Endothelial cell of umbilical vein (primary cell): ENCODE measurements around the gene GIMAP7. TPM values are rescaled to one million over a fixed set of nuclear protein-coding genes. Genes with fewer than 3 reads are reported as not detected.
"Not testable (repeated sequence)": the region's sequence is repeated elsewhere in the genome, so short reads cannot be mapped to it uniquely, and the experiment has no call there.

ENCODE experiments used
- BruUV-seq: library from RNA; stranded (reverse); fragments of 400-500 nt; replicated peaks from 2 replicates; lab custom pipeline; 2021; lab: Mats Ljungman, UMichigan
- CTCF ChIA-PET: fragments of 300-600, 350-600 bp; sonication (Branson Sonifier 250); formaldehyde crosslinking; loops from one replicate; lab custom pipeline; 2021; ENCODE audit warnings: antibody characterized with exemption, inconsistent platforms; lab: Charles Lee
- POLR2A ChIA-PET: fragments of 300-600, 350-600 bp; sonication (Branson Sonifier 250); formaldehyde crosslinking; loops from one replicate; lab custom pipeline; 2021; ENCODE audit warnings: antibody characterized with exemption, inconsistent platforms; lab: Charles Lee
- DNase-seq: peaks from one replicate; pipeline ENCODE4 v3.0.0-alpha.2; 2011; ENCODE audit warnings: low read depth, low spot score
- FAIRE-seq: peaks from 2 replicates; lab custom pipeline; 2011; peaks lifted over from hg19 to GRCh38; lab: Jason Lieb, UNC
- H2AFZ ChIP-seq: 2 replicates; pipeline ENCODE4 v1.6.0; 2012; ENCODE audit warnings: low read depth, low read length, control low read depth, inconsistent platforms
- H3K27ac ChIP-seq: 2 replicates; pipeline ENCODE4 v1.5.1; 2011; ENCODE audit warnings: low read depth, mild to moderate bottlenecking, control low read depth, low read length, moderate library complexity; ENCODE audit not compliant: insufficient read depth
- H3K27me3 ChIP-seq, 2 experiments: 2 replicates each; pipeline versions ENCODE4 v1.6.0 to v1.6.1; 2011; ENCODE audit warnings: low read length in 2 of 2, mixed read lengths in 1 of 2; ENCODE audit not compliant: control insufficient read depth in 2 of 2, insufficient read depth in 2 of 2
- H3K36me3 ChIP-seq, 2 experiments: 2 replicates in 1 of 2; 3 replicates in 1 of 2; pipeline ENCODE4 v1.5.1; 2011; ENCODE audit warnings: low read length in 2 of 2, mild to moderate bottlenecking in 1 of 2, moderate library complexity in 1 of 2; ENCODE audit not compliant: control insufficient read depth in 2 of 2, insufficient read depth in 2 of 2; ENCODE audit errors: extremely low read depth in 1 of 2
- H3K4me1 ChIP-seq: 3 replicates; pipeline ENCODE4 v1.5.1; 2011; ENCODE audit warnings: mild to moderate bottlenecking, low read length; ENCODE audit not compliant: control insufficient read depth, insufficient read depth; ENCODE audit errors: extremely low read depth
- H3K4me2 ChIP-seq: 2 replicates; pipeline ENCODE4 v1.6.1; 2011; ENCODE audit warnings: low read length, control low read depth, mixed read lengths; ENCODE audit not compliant: insufficient read depth
- H3K4me3 ChIP-seq, 3 experiments: fragments of 200-600 bp in 1 of 3; sonication (generic), shearing (Covaris generic) in 1 of 3; replicated peaks in 1 of 3; 2 replicates each; pipeline ENCODE4 v1.5.1; 2011 to 2016; ENCODE audit warnings: control low read depth in 3 of 3, low read length in 3 of 3, mild to moderate bottlenecking in 2 of 3, inconsistent platforms in 1 of 3, low read depth in 1 of 3, moderate library complexity in 1 of 3; ENCODE audit not compliant: insufficient read depth in 1 of 3
- H3K79me2 ChIP-seq: 2 replicates; pipeline ENCODE4 v1.6.0; 2012; ENCODE audit warnings: low read length, inconsistent platforms; ENCODE audit not compliant: control insufficient read depth, insufficient read depth
- H3K9ac ChIP-seq: replicated peaks from 2 replicates; pipeline ENCODE3; 2011; ENCODE audit warnings: low read length, control low read depth; ENCODE audit not compliant: insufficient read depth; ENCODE audit errors: extremely low read depth
- H3K9me1 ChIP-seq: replicated peaks from 3 replicates; pipeline ENCODE4 v1.6.0; 2011; ENCODE audit warnings: mild to moderate bottlenecking, low read length; ENCODE audit not compliant: control insufficient read depth, insufficient read depth; ENCODE audit errors: extremely low read depth
- H3K9me3 ChIP-seq: replicated peaks from 2 replicates; pipeline ENCODE4 v1.5.1; 2012; ENCODE audit warnings: low read length, inconsistent platforms; ENCODE audit not compliant: control insufficient read depth, insufficient read depth
- H4K20me1 ChIP-seq: replicated peaks from 2 replicates; pipeline ENCODE3; 2011; ENCODE audit warnings: mild to moderate bottlenecking, low read length; ENCODE audit not compliant: control insufficient read depth, insufficient read depth; ENCODE audit errors: extremely low read depth
- EZH2 ChIP-seq: IDR thresholded peaks from 2 replicates; pipeline ENCODE4 v1.6.1; 2012; ENCODE audit warnings: borderline replicate concordance, low read depth, mild to moderate bottlenecking, moderate library complexity, low read length, inconsistent platforms; ENCODE audit not compliant: severe bottlenecking
- FOS ChIP-seq: IDR thresholded peaks from 2 replicates; pipeline ENCODE4 v1.6.1; 2011; ENCODE audit warnings: mild to moderate bottlenecking, low read length, moderate library complexity, borderline replicate concordance; ENCODE audit not compliant: insufficient read depth
- GATA2 ChIP-seq: IDR thresholded peaks from 2 replicates; pipeline ENCODE4 v1.7.0; 2011; ENCODE audit warnings: low read depth, mild to moderate bottlenecking, moderate library complexity, mixed read lengths, low read length; ENCODE audit not compliant: insufficient read length, insufficient read depth
- JUN ChIP-seq: IDR thresholded peaks from 2 replicates; pipeline ENCODE4 v1.6.1; 2011; ENCODE audit warnings: borderline replicate concordance, low read depth; ENCODE audit not compliant: insufficient read length, insufficient read depth
- MYC ChIP-seq: IDR thresholded peaks from one replicate; pipeline ENCODE4 v1.6.1; 2011; ENCODE audit warnings: mild to moderate bottlenecking, low read depth, low read length
- POLR2A ChIP-seq: IDR thresholded peaks from 2 replicates; pipeline ENCODE4 v1.6.1; 2012; ENCODE audit warnings: low read depth, mild to moderate bottlenecking, control low read depth, low read length
- POLR2AphosphoS5 ChIP-seq: IDR thresholded peaks from 2 replicates; pipeline ENCODE4 v1.6.1; 2012; ENCODE audit warnings: low read depth, mild to moderate bottlenecking, control low read depth, low read length, moderate library complexity; ENCODE audit not compliant: insufficient read depth
- dilution Hi-C: fragments of 300-500 bp; cut with MboI; formaldehyde crosslinking; loops from one replicate; pipeline ENCODE4 v1.15.0; 2019; ENCODE audit warnings: low sequenced_read_pairs; ENCODE audit not compliant: extremely low pct_ligation_motif_present
- intact Hi-C: fragments of 100-400 bp; cut with micrococcal nuclease; formaldehyde crosslinking; loops from one replicate; pipeline ENCODE4 v1.10.0; 2022
- polyA plus RNA-seq, 4 experiments: library from polyadenylated mRNA; depleted of rRNA in 3 of 4; stranded (reverse) in 3 of 4; unstranded in 1 of 4; fragments of >200 nt; gene quantifications; 2 replicates each; pipeline versions ENCODE4 v1.2.1 to v1.2.3, GENCODE V29; 2011 to 2012; ENCODE audit warnings: missing spikeins in 1 of 4
- total RNA-seq: library from RNA; stranded (reverse); gene quantifications from 2 replicates; pipeline ENCODE4 v1.2.3, GENCODE V29; 2021
- TF ChIP-seq, protein P1 (sequence below), 2 donors: IDR thresholded peaks; 1 replicate in 1 of 2; 2 replicates in 1 of 2; pipeline ENCODE4 v1.5.1; 2011; ENCODE audit warnings: low read length in 2 of 2, mild to moderate bottlenecking in 2 of 2, moderate library complexity in 2 of 2, control low read depth in 1 of 2, inconsistent platforms in 1 of 2, low read depth in 1 of 2; ENCODE audit not compliant: insufficient read depth in 1 of 2; ENCODE audit errors: extremely low read depth in 1 of 2
- TF ChIP-seq, protein P2 (sequence below): IDR thresholded peaks from 2 replicates; pipeline ENCODE4 v1.6.1; 2011; ENCODE audit not compliant: insufficient read depth, insufficient read length

Gene GIMAP7
- total and polyA plus RNA-seq, 2 donors (not counting 3 experiments of a cell fraction or from before 2014, with no cell fraction given) = 42.4 to 43.4 TPM

DNA sequence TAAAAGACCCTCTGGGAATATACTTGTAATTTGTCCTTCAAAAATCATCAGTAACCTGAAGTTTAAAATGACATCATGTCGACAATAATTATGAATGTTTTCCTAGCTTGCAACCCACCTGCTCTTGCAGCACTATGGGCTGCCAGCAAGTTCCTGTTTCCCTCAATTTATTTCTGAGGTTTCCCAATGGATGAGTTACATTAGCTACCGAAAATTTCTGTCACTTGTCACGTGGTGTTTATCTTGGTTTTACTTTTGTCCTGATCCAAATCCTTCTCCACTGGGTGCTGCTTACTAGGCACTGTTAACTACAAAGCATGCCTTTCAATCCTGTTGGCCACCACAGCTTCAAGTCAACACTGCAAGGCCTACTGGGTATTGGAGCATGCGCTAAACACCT, 32.8 kb upstream of the GIMAP7 start:
- DNase-seq = peak; percentile 16
- H2AFZ ChIP-seq = no peak overlapping the region
- BruUV-seq = no TSS peak
- no peaks in the 10 kb centered on the region for H3K27me3 ChIP-seq
- no peak overlapping the region for H3K4me3 ChIP-seq
- no peak overlapping the region for H3K4me2 ChIP-seq
- POLR2A ChIA-PET = no interaction called here
- no peak for TF ChIP-seq JUN
- TF ChIP-seq POLR2A = no peak
- TF ChIP-seq MYC = no peak
- TF ChIP-seq POLR2AphosphoS5 = no peak
- TF ChIP-seq, protein P1, sequence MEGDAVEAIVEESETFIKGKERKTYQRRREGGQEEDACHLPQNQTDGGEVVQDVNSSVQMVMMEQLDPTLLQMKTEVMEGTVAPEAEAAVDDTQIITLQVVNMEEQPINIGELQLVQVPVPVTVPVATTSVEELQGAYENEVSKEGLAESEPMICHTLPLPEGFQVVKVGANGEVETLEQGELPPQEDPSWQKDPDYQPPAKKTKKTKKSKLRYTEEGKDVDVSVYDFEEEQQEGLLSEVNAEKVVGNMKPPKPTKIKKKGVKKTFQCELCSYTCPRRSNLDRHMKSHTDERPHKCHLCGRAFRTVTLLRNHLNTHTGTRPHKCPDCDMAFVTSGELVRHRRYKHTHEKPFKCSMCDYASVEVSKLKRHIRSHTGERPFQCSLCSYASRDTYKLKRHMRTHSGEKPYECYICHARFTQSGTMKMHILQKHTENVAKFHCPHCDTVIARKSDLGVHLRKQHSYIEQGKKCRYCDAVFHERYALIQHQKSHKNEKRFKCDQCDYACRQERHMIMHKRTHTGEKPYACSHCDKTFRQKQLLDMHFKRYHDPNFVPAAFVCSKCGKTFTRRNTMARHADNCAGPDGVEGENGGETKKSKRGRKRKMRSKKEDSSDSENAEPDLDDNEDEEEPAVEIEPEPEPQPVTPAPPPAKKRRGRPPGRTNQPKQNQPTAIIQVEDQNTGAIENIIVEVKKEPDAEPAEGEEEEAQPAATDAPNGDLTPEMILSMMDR (IDR thresholded peaks at IDR 0.05; ENCODE audit: extremely low read depth in 1 of 2, insufficient read depth in 1 of 2, low read depth in 1 of 2, low read length in 2 of 2) = no peak
- TF ChIP-seq GATA2 = no peak
- TF ChIP-seq, protein P2, sequence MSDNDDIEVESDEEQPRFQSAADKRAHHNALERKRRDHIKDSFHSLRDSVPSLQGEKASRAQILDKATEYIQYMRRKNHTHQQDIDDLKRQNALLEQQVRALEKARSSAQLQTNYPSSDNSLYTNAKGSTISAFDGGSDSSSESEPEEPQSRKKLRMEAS = no peak
- no peak for TF ChIP-seq EZH2
- no peak for TF ChIP-seq FOS
- H3K9me1 ChIP-seq = no peaks in the 10 kb centered on the region
- dilution Hi-C loops (no loop called here), intact Hi-C loops (no loop called here)
- no peak for FAIRE-seq
- H3K9me3 ChIP-seq = no peaks in the 10 kb centered on the region
- no peak overlapping the region for H3K9ac ChIP-seq
- H4K20me1 ChIP-seq = no peaks in the 10 kb centered on the region
- peaks cover 1 to 29% of the 10 kb centered on the region in 2 experiments for H3K36me3 ChIP-seq
- no peak overlapping the region for H3K27ac ChIP-seq
- H3K4me1 ChIP-seq = peaks cover 15% of the 10 kb centered on the region
- H3K79me2 ChIP-seq = no peaks in the 10 kb centered on the region
- CTCF ChIA-PET = interaction anchor here (1.2 to 3.6 kb wide), 2 partner anchors 9 to 33 kb away, joined by 3 to 17 read pairs; no protein-coding TSS in a partner anchor

DNA sequence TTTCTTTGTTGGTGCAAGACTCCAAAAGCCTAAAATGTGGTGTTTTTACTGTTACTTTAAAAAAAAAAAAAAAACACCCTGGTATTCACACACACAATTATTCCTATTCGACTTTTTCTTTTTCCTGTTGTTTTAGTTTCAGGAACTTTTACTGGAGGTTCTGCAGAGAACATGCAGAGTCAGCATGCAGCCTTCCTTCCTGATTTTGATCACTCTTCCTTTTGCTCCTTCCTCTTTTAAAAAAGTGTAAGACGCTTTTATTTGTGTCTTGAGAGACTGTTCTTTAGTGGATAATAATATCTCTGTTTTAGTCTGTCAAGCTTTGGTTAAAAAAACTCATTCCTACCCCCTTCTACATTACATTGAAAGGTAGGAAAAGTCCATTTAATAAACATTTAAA, 31.2 kb upstream of the GIMAP7 start:
- FAIRE-seq (peak; percentile 89), DNase-seq (peak; percentile 85)
- peak overlapping the region; percentile 39 for H3K9ac ChIP-seq
- intact Hi-C loops = loop anchor here (1.0 kb wide), 3 partner anchors 17 to 84 kb away; partner anchors contain the start of genes GIMAP4 and GIMAP8
- H3K9me3 ChIP-seq, H4K20me1 ChIP-seq, H3K79me2 ChIP-seq, H2AFZ ChIP-seq, BruUV-seq, H3K9me1 ChIP-seq, dilution Hi-C loops, H3K27me3 ChIP-seq: not testable (repeated sequence)
- H3K27ac ChIP-seq = peak overlapping the region; percentile 72
- peaks cover 17% of the 10 kb centered on the region for H3K4me1 ChIP-seq
- POLR2A ChIA-PET = interaction anchor here (0.7 kb wide), 1 partner anchor 32 kb away, joined by 4 read pairs; the partner anchor contains the start of gene GIMAP7
- H3K4me3 ChIP-seq = peak overlapping the region in 1 of 3 experiments; percentile 62
- H3K36me3 ChIP-seq = peaks cover 0 to 13% of the 10 kb centered on the region in 2 experiments
- CTCF ChIA-PET = interaction anchor here (0.9 to 3.8 kb wide), 7 partner anchors 12 to 295 kb away, joined by 3 to 19 read pairs (median 3); partner anchors contain the start of genes GIMAP7 and GIMAP8
- peak overlapping the region; percentile 84 for H3K4me2 ChIP-seq
